ENCODE data around the gene ZNF576.
A peak's percentile ranks its signal among the peaks of the same experiment; 100 is the strongest.

DNA sequence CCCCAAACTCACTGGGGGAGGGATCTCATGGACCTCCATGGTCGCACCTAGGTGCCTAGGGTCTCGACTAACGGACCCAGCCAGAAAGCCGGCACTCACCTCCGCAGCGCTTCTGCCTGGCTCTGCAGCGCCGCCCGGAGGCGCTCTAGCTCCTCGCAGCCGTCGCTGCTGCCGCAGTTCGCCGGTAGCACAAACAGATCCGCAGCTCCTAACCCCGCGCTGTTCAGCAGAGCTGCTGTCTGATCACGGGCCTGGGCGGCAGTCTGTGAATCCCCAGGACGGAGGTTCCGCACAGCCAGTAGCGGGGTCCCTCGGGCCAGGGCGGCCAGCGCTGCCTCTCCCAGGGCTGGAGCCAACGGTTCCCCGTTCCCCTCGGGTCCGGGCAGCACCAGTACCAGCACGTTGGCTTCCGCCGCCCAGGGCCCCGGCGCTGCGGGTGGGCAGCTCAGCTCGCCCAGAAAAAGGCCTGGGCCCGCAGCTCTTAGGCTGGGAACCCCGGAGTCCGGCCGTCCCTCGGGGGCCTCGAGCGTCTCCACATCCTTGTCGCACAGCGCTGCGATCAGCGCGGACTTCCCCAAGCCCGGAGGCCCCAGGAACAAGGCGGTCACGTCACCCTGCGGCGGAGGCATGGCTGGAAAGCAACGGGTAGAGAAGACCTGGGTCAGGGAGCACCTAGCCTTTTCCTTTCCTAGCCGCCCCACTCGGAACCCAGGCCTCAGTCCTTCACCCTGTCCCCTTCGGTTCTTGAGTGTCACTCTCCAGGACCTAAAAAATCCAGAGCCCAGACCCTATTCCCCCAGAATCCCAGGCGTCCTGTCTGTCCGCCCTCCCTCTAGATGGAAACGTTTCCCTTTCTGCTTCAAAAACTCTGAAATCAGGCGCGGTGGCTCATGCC lies 1.4 kb upstream of the ZNF576 start:
- TF ChIP-seq REST (IDR thresholded peaks at IDR 0.05; ENCODE audit: unreplicated experiment): no peak
- TF ChIP-seq, protein P1, sequence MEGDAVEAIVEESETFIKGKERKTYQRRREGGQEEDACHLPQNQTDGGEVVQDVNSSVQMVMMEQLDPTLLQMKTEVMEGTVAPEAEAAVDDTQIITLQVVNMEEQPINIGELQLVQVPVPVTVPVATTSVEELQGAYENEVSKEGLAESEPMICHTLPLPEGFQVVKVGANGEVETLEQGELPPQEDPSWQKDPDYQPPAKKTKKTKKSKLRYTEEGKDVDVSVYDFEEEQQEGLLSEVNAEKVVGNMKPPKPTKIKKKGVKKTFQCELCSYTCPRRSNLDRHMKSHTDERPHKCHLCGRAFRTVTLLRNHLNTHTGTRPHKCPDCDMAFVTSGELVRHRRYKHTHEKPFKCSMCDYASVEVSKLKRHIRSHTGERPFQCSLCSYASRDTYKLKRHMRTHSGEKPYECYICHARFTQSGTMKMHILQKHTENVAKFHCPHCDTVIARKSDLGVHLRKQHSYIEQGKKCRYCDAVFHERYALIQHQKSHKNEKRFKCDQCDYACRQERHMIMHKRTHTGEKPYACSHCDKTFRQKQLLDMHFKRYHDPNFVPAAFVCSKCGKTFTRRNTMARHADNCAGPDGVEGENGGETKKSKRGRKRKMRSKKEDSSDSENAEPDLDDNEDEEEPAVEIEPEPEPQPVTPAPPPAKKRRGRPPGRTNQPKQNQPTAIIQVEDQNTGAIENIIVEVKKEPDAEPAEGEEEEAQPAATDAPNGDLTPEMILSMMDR (conservative IDR thresholded peaks at IDR 0.05; ENCODE audit: low read depth in 2 of 2): peak; percentile 80 to 93
- no peak for TF ChIP-seq POLR2AphosphoS5 (IDR thresholded peaks at IDR 0.05; ENCODE audit: low read depth)
- TF ChIP-seq EZH2 (IDR thresholded peaks at IDR 0.05; ENCODE audit: low read depth, unreplicated experiment): no peak

All from GM23338 (cell line).